ENCODE measurements around the gene KHK. TPM values are rescaled to one million over a fixed set of nuclear protein-coding genes. Genes with fewer than 3 reads are reported as not detected.
A peak's percentile ranks its signal among the peaks of the same experiment; 100 is the strongest.

The KHK gene
- polyA plus RNA-seq, 1 of the 3 experiments (the other 2 are of a cell fraction), result 10.3 TPM

- TF ChIP-seq TAF1 (IDR thresholded peaks at IDR 0.05; ENCODE audit: borderline replicate concordance, low read depth, low read length) (no peak), MEF2A (IDR thresholded peaks at IDR 0.05; ENCODE audit: borderline replicate concordance, low read depth) (no peak)
Measured at GRCh38 chr2:27147935-27148334, 61.4 kb downstream of the KHK start (continued).

- Histone ChIP-seq H3F3A (replicated peaks; ENCODE audit: insufficient read depth) (no peaks in the 10 kb centered on the region), H3K27me3 (ENCODE audit: insufficient read depth) (peaks cover 4% of the 10 kb centered on the region), H3K9me3 (no peaks in the 10 kb centered on the region), H3K9me2 (no peaks in the 10 kb centered on the region), H2AFZ (ENCODE audit: low read depth) (no peak within 1 kb of the TSS), H3K36me3 (replicated peaks in 1 of 2; ENCODE audit: control insufficient read depth in 1 of 2, insufficient read depth in 2 of 2, low read length in 1 of 2) (no peaks in the 10 kb centered on the region), H3K79me2 (ENCODE audit: insufficient read depth) (no peaks in the 10 kb centered on the region), H3K9ac (no peak within 1 kb of the TSS), H3K4me2 (no peak within 1 kb of the TSS), H4K20me1 (ENCODE audit: insufficient read depth) (no peaks in the 10 kb centered on the region), H3K27ac (ENCODE audit: low read depth in 2 of 2, low read length in 1 of 2) (no peak within 1 kb of the TSS), H3K4me3 (ENCODE audit: low read depth in 2 of 2, low read length in 1 of 2) (no peak within 1 kb of the TSS), H3K4me1 (ENCODE audit: control insufficient read depth in 1 of 2, insufficient read depth in 2 of 2, low read depth in 1 of 2, low read length in 1 of 2) (no peaks in the 10 kb centered on the region)
- peak; percentile 31 for DNase-seq
- POLR2A ChIA-PET, result no interaction called here
- no peak for TF ChIP-seq TEAD4 (IDR thresholded peaks at IDR 0.05; ENCODE audit: borderline replicate concordance, insufficient read depth)
- TF ChIP-seq SMC3 (IDR thresholded peaks at IDR 0.05; ENCODE audit: low read depth, low read length), result no peak
- TF ChIP-seq PBX3 (IDR thresholded peaks at IDR 0.05), result no peak
- no peak for TF ChIP-seq GATA2 (CRISPR knock-in tag; IDR thresholded peaks at IDR 0.05)
- no peak for TF ChIP-seq RXRA (IDR thresholded peaks at IDR 0.05; ENCODE audit: borderline replicate concordance, low read depth)
- TF ChIP-seq TCF12 (IDR thresholded peaks at IDR 0.05), result no peak
- 70% methylated on average over 6 of the region's 12 CpGs for WGBS (ENCODE audit: low lambda C conversion rate)
- CTCF ChIA-PET, result interaction anchor here (0.8 to 7.4 kb wide), 5 partner anchors 10 to 38 kb away, joined by 3 to 56 read pairs (median 4); no protein-coding TSS in a partner anchor
Measured at GRCh38 chr2:27148801-27149439, 62.3 kb downstream of the KHK start, which contains the start of gene TCF23. TSS of gene TCF23 (plus strand) at chr2:27149004. CDS start at chr2:27149134, 130 bp downstream.

GRCh38 chr2:27149570-27150405, 63.2 kb downstream of the KHK start:
- no peak for DNase-seq
- Histone ChIP-seq H3K79me2 (ENCODE audit: insufficient read depth) (no peaks in the 10 kb centered on the region), H3K4me2 (no peak overlapping the region), H2AFZ (ENCODE audit: low read depth) (no peak overlapping the region), H3K9me3 (no peaks in the 10 kb centered on the region), H3K36me3 (replicated peaks in 1 of 2; ENCODE audit: control insufficient read depth in 1 of 2, insufficient read depth in 2 of 2, low read length in 1 of 2) (no peaks in the 10 kb centered on the region), H4K20me1 (ENCODE audit: insufficient read depth) (no peaks in the 10 kb centered on the region), H3K27ac (ENCODE audit: low read depth in 2 of 2, low read length in 1 of 2) (no peak overlapping the region), H3K4me3 (ENCODE audit: low read depth in 2 of 2, low read length in 1 of 2) (no peak overlapping the region), H3K4me1 (ENCODE audit: control insufficient read depth in 1 of 2, insufficient read depth in 2 of 2, low read depth in 1 of 2, low read length in 1 of 2) (no peaks in the 10 kb centered on the region), H3F3A (replicated peaks; ENCODE audit: insufficient read depth) (no peaks in the 10 kb centered on the region), H3K9me2 (no peaks in the 10 kb centered on the region), H3K9ac (no peak overlapping the region), H3K27me3 (ENCODE audit: insufficient read depth) (peaks cover 4% of the 10 kb centered on the region)
- 81% methylated on average over 26 of the region's 29 CpGs for WGBS (ENCODE audit: low lambda C conversion rate)
- ChIA-PET CTCF (interaction anchor here (1.0 to 7.4 kb wide), 9 partner anchors 9 to 130 kb away, joined by 3 to 56 read pairs (median 4); no protein-coding TSS in a partner anchor), POLR2A (no interaction called here)
- no peak for TF ChIP-seq SMC3 (IDR thresholded peaks at IDR 0.05; ENCODE audit: low read depth, low read length)
- TF ChIP-seq RXRA (IDR thresholded peaks at IDR 0.05; ENCODE audit: borderline replicate concordance, low read depth), result no peak
- TF ChIP-seq ZBTB33 (IDR thresholded peaks at IDR 0.05; ENCODE audit: borderline replicate concordance, low read depth), result no peak
- no peak for TF ChIP-seq NFIC (IDR thresholded peaks at IDR 0.05; ENCODE audit: borderline replicate concordance)

Other genes starting within 250 kb of the KHK start
- gene DPYSL5, start 238.6 kb upstream of the KHK start, polyA plus RNA-seq (2012; rRNA removed), result 0.79 and 1.8 TPM in 2 replicates
- 20.2 and 24.4 TPM in 2 replicates for gene MAPRE3, start 116.1 kb upstream of the KHK start, polyA plus RNA-seq (2012; rRNA removed)
- gene TMEM214, start 53.8 kb upstream of the KHK start, polyA plus RNA-seq (2012; rRNA removed), result 69.4 and 80.2 TPM in 2 replicates
- gene AGBL5, start 35.1 kb upstream of the KHK start, polyA plus RNA-seq (2012; rRNA removed), result 45.5 and 47.8 TPM in 2 replicates
- gene OST4, start 15.1 kb upstream of the KHK start, polyA plus RNA-seq (2012; rRNA removed), result 876 and 1,851 TPM in 2 replicates
- gene EMILIN1, start 8.2 kb upstream of the KHK start, polyA plus RNA-seq (2012; rRNA removed), result 184 and 286 TPM in 2 replicates
- gene CGREF1, start 32.4 kb downstream of the KHK start, polyA plus RNA-seq (2012; rRNA removed), result 17.1 and 18.3 TPM in 2 replicates
- gene ABHD1, start 37.0 kb downstream of the KHK start, polyA plus RNA-seq (2012; rRNA removed), result 3.3 and 4.1 TPM in 2 replicates
- gene PREB, start 47.9 kb downstream of the KHK start, polyA plus RNA-seq (2012; rRNA removed), result 47.9 and 51.3 TPM in 2 replicates
- gene PRR30, start 52.6 kb downstream of the KHK start, polyA plus RNA-seq (2012; rRNA removed), result not detected in 2 replicates
- not detected in 2 replicates for gene TCF23, start 62.2 kb downstream of the KHK start, polyA plus RNA-seq (2012; rRNA removed)
- 289 and 366 TPM in 2 replicates for gene ATRAID, start 125.3 kb downstream of the KHK start, polyA plus RNA-seq (2012; rRNA removed)
- gene SLC5A6, start 125.5 kb downstream of the KHK start, polyA plus RNA-seq (2012; rRNA removed), result 75.7 and 85.0 TPM in 2 replicates
- 29.3 and 47.6 TPM in 2 replicates for gene CAD, start 130.6 kb downstream of the KHK start, polyA plus RNA-seq (2012; rRNA removed)
- gene SLC30A3, start 176.3 kb downstream of the KHK start, polyA plus RNA-seq (2012; rRNA removed), result 0.68 and 1.1 TPM in 2 replicates
- gene DNAJC5G, start 188.7 kb downstream of the KHK start, polyA plus RNA-seq (2012; rRNA removed), result 0.18 TPM in 1 of 2 replicates, not detected in the other
- 0.28 and 0.36 TPM in 2 replicates for gene TRIM54, start 195.7 kb downstream of the KHK start, polyA plus RNA-seq (2012; rRNA removed)
- 2.8 and 2.9 TPM in 2 replicates for gene UCN, start 221.7 kb downstream of the KHK start, polyA plus RNA-seq (2012; rRNA removed)
- 255 and 265 TPM in 2 replicates for gene MPV17, start 236.3 kb downstream of the KHK start, polyA plus RNA-seq (2012; rRNA removed)

Measured in SK-N-SH (cell line).